NCI-H69 (cell line): Measurements from ENCODE around the gene HOXC5.

Source experiments
- DNase-seq: peaks from one replicate; lab custom pipeline; 2025; lab: John Stamatoyannopoulos, UW

Gene HOXC5

GRCh38 chr12:54032627-54033100, at the start of gene HOXC5:
HOXC5 (plus strand) TSS chr12:54033050; CDS start chr12:54033123, 73 bp downstream.
- peak; percentile 97 for DNase-seq

- DNase-seq, result no peak
These were observed 49.3 kb upstream of the HOXC5 start for GRCh38 chr12:53983568-53983949.

GRCh38 chr12:53983950-53984572, 48.8 kb upstream of the HOXC5 start:
- no peak for DNase-seq

DNA sequence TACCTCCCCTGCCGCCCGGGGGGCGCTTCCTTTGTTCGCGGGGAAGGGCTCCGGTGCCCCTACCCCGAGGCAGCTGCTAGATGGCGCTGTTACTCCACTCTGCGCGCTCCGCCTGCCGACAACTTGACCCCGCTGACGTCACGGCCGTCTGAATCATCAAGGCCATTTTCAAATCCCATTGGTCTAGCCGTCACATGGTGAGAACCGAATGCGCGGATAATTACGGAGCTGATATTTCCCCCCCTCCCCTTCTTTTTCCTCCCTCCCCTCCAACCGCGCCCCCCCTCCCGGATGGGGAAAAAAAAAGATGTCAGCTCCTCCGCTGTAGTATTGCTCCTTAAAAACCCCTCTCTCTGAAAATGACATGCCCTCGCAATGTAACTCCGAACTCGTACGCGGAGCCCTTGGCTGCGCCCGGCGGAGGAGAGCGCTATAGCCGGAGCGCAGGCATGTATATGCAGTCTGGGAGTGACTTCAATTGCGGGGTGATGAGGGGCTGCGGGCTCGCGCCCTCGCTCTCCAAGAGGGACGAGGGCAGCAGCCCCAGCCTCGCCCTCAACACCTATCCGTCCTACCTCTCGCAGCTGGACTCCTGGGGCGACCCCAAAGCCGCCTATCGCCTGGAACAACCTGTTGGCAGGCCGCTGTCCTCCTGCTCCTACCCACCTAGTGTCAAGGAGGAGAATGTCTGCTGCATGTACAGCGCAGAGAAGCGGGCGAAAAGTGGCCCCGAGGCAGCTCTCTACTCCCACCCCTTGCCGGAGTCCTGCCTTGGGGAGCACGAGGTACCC, 47.8 kb upstream of the HOXC5 start, which contains the start of gene HOXC10:
HOXC10 (plus strand) TSS at position 246 of the 791 bp plus-strand sequence; CDS start at position 360, 114 bp downstream.
- peak; percentile 99 for DNase-seq

GRCh38 chr12:53985692-53985993, 47.2 kb upstream of the HOXC5 start:
- no peak for DNase-seq

DNA sequence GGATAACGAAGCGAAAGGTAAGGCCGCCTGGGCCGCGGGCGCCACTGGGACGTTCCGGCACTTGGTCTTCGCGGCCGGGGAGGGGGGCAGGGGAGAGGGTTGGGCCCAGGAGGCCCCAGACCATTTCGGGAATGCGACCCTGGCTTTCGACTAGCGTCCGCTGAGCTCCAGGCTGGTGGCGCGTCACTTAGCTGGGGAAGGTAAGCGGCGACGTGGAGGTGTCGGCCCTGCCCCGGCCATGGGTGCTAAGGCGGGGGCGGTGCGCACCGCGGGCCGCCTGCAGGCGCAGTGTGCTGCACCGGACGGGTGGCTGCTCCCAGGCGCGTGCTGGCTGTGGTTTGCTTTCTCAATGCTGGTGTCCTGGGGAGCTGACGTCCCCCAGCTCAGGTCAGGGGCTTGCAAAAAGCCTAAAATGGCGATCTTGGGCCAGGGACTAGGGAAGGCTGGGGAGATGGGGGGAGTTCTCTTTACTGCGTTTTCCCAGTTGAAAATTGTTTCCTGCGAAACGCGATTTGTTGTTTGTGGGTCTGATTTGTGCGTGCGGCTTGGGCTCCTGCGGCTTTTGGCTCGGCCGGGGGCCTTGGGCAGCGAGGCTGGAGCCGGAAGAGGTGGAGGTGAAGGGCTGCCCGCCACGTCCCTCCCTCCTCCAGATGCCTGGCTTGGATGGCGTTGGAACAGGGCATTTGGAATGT, 46.7 kb upstream of the HOXC5 start:
- DNase-seq, result peak; percentile 80

DNA sequence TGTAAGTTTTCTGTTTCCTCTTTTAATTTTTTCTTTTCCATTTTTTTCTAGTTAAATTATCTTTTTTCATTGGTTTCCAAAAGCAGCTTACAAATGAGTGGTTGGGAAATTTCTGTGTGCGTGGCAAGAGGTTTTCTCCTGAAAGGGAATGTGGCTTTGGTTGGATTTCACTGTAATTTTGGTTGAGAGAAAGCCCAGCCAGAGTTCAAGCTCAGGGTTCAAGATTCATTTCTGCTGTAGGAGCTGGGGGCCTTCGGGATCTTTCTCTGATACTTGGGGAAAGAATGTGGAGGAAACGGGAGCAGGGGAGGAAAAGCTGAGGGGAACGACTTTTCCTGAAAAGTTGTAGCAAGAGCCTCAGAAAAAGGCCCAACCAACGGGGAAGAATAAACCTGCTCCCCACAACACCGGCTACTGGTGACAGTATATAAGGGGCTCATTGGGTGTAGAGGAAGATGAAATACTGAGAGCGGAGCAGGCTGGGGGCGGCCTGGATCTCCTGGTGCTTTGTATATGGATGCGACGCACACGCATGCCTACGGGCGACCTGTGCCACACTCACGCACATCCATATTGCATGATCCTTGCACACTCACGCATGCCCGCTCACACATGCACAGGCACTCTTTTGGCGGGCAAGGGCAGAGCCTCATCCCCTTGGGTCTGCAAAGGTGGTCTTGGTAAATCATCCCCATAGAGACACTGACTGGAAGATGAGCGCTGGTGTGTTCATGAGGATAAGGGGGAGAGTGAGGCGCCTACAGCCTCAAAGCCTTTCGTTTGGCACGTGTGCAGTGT, 46.0 kb upstream of the HOXC5 start:
- no peak for DNase-seq

DNA sequence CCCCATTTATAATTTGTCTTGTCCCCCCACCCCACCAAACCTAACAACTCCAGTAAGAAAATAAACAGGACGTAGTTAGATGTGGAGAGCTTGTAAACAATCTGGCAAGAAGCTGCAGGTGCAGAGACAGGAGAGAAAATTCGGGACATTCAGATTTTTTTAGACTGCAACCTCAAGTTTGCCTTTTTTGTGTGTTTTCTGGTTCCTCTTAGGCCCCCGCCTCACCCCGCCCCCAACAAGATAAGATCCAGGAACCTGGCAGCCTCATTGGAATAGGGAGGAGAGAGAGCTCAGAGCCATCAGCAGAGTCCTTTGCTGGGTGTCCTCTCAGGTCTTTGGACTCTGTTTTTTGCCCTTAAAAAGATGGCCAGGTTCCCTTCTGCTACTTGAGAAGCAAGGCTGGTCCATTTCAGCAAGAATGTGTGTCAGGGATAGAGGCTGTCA, 45.0 kb upstream of the HOXC5 start:
- DNase-seq, result no peak

- no peak for DNase-seq
These were observed 44.2 kb upstream of the HOXC5 start for GRCh38 chr12:53988541-53989226.

GRCh38 chr12:53989227-53990113, 43.4 kb upstream of the HOXC5 start:
- peak; percentile 82 for DNase-seq

GRCh38 chr12:53990311-53991076, 42.4 kb upstream of the HOXC5 start:
- peak; percentile 86 for DNase-seq

- peak; percentile 70 for DNase-seq
These were observed 41.8 kb upstream of the HOXC5 start for GRCh38 chr12:53991077-53991460.

- no peak for DNase-seq
These were observed 40.4 kb upstream of the HOXC5 start for GRCh38 chr12:53992377-53992889.

GRCh38 chr12:53993162-53994008, 39.5 kb upstream of the HOXC5 start:
- no peak for DNase-seq

DNA sequence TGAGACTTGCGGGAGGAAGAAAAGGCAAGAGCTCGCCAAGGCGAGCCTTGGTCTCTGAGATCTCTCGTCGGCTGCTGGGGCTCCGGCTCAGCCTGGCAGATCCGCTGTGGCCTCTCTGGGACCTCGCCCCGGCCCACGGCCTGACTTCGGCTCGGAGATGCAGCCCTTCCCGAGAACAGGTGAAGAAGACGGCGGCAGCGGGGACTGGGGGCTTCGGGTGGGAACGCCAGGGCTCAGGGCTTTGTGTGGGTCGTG, 38.9 kb upstream of the HOXC5 start:
- peak; percentile 59 for DNase-seq

DNA sequence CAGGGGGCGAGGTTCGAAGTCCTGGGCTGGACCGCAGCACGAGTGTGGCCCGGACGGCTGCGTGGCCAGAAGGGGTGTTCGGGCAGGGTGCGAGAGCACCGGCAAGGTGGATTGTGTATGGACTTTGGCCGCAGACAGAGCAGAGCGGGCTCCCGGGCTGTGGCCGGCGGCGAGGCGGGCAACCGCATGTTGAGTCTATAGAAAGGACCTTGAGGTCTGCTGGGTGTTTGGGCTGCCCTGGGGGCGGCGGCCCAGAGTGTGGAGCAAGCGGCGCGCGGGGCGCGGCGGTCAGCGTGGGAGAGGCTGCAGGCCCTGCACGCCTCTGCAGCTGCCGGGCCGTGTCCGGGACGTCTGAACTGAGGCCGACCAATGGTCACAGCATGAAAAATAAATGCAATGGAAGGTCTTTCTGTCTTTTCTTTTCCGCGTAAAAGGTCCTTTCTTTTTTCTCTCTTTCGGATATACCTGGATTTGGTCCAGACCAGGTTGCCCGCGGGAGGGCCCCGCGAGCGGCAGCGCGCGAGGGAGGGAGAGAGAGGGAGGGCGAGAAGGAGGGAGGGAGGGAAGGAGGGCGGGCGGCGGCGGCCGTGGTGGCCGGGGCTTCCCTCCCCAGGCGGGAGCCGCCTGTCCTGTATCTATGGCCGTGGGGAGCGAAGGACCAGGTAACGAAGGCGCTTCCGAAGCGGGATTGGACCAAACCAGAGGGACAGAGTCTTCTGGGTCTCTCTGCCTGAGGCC, 38.4 kb upstream of the HOXC5 start:
- DNase-seq, result peak; percentile 85

DNA sequence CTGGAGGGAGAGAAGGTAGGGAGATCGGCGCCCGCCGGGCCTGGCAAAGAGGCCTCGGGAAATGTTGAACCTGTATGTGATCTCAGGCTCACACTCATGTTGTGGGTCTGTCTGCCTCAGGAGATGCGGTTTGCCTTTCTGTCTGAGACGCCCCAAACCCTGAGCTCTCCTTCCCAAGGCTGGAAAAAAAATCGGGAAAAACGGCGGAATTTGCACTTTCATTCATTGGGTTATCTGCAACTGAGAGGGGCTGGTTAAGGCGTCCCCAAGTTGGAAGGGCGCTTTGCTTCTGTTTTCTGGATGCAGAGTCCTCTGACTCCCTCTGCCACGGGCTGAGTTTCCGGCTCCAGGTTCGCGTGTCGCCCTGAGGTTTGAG, 37.9 kb upstream of the HOXC5 start:
- DNase-seq, result no peak
